Stimulated activated CD8-positive, alpha-beta memory T cell treated with anti-CD3 and anti-CD28 coated beads, Interleukin-4, amount 100 ng/mL, for 1 hour (primary cell): ENCODE measurements around the gene TMPRSS7.
A peak's percentile ranks its signal among the peaks of the same experiment; 100 is the strongest.

Source experiments
- DNase-seq, 2 donors: peaks; one replicate each; pipeline ENCODE4 v3.0.0-alpha.2; 2020; ENCODE audit warnings: low read depth in 2 of 2, low spot score in 1 of 2

The TMPRSS7 gene

DNA sequence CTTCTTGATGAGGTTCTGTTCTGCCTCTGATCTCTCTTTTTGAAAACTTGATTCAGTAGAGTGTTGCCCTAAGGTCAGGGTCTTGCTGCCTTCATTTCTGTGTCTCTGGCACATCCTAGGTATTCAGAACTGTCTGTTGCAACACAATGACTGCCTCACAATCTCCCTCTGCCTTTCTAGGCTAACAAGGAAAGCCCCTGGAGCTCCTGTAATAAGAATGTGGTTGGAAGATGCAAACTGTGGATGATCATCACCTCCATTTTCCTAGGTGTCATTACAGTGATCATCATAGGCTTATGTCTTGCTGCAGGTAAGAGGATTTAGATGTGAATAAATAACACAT is 58.6 kb downstream of the TMPRSS7 start:
- no peak for DNase-seq

DNA sequence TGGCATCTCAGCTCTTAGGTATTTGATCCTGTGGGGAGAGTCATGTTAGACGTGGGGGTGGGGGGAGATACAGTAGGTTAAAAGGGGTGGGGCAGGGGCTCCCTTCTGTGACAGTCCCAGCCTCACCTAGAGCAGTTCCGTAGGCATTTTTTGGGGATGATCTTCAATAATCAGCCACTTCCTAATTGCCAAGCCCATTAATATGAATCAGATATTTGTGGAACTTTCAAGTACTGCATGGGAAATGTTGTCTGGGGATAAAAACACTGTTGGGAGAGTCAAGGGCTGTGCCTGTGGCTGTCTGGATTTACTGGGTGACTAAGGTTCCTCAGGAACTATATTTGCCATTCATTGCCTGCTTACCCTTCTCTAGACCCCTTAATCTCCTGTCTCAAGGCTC is 61.2 kb downstream of the TMPRSS7 start:
- no peak for DNase-seq

DNA sequence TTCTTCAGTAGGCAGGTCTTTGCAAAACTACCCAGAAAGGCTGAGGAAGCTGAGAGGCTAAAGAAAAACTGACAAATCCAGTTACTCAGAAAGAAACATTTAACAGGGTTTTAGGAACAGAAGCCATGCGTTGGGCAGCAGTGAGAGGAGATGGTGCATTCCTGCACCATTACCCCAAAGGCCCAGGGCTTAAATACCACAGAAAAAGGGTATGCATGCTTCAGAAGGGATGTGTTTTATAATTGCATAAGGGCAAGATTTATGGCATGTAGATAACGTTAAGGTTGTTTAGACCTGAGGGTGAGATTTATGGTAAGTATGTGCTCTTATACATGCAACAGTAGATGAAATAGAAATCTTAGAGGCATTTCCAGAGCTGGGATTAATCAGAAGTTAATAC is 61.6 kb downstream of the TMPRSS7 start:
- DNase-seq, result no peak

DNA sequence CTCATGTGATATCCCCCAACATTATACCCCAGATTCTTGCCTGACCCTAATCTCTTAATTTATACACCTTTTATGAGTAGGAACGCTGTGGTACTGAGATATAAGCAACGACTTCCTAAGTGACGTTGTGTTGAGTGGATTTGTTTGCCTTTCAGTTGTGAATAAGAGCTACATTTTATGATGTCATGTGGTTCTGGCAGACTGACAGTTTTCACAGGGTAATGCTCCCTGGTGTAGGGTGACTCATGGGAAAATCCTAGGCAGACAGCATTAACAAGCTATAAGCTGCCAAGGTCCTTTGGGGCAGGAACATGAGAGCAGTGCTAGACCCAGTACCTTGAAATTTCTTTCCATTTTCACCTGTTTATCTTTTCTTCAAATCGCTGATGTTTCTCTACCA is 62.8 kb downstream of the TMPRSS7 start:
- DNase-seq, result no peak

DNA sequence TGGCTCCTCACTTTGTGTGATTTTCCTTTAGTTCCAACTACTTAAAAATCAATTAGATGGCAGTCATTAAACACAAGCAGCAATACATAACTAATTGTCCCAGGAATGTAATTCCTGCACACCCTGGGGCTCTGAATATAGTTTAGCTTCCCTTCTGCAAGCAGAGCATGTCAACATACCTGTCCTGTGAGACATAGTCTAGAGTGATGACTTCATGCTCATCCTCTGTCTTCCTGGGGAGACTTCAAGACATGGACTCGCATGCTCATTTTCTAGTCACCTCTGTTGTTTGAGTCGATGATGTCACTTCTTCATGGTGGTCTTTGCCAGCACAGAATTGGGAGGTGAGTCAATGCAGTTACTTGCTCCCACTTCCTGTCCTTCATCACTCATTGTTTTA is 67.4 kb downstream of the TMPRSS7 start:
- no peak for DNase-seq

DNA sequence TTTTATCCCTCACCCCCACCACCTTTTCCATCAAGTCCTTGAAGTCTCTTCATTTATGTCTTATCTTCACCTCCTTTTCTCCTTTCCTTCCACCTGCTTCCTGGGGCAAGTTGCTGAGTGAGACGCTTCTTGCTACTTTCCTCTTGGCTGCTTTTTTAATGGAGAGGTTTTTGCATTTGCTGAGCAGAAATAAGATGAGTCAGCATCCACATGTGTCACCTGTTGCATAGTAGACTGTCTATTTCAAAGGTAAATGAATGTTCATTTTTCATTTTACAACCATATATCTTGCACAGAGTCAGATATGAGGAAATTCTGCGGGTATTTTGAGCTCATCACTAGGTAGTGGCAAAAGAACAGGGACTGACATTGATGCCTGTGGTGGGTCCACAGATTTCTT is 70.2 kb downstream of the TMPRSS7 start:
- no peak for DNase-seq

DNA sequence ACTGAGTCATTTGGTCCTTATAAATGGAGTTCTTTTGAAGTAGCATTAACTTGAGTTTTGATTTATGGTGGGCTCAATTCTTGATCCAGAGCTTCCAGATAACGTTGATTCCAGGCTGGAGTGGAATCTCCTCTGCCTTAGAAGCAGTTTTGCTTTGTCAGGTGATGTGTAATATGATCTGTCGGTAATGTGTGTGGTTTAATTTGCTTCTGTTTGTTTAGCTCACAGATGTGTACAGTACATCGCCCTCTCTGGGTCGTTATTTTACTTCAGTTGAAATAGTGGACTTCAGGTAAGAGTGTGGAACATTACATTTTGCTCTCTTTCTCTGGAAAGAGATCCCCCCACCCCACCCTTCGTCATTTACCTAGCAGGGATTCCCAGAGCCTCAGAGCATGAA is 74.8 kb downstream of the TMPRSS7 start:
- no peak for DNase-seq

DNA sequence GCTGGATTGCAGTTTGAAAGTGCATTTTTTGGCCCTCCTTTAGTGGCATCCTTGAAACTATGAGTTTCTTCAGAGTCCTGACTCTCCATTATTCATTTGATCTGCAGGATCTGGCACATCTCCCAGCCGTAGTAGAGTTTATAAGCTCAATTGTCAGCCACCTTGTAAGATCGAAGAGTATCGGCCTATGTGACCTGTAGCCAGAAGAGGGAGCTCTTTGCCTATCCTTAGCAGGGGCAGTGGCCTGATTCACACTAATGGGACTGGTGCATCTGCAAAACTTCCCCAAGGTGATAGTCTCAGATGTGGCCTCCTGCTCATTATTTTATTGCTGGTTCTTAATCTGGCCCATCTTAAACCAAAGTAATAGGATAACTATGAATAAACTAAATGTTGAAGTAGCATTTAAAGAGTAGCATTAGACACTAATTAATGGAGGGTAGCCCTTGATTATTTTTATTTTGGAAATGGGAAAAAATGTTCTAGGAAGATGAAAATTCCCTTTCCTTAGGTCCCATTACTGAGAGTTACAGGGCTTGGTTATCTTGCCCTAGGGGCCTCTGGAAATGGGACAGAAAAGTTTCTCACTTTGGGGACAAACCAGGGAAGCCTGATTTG is 77.4 kb downstream of the TMPRSS7 start:
- DNase-seq, result peak; percentile 22 to 36

DNA sequence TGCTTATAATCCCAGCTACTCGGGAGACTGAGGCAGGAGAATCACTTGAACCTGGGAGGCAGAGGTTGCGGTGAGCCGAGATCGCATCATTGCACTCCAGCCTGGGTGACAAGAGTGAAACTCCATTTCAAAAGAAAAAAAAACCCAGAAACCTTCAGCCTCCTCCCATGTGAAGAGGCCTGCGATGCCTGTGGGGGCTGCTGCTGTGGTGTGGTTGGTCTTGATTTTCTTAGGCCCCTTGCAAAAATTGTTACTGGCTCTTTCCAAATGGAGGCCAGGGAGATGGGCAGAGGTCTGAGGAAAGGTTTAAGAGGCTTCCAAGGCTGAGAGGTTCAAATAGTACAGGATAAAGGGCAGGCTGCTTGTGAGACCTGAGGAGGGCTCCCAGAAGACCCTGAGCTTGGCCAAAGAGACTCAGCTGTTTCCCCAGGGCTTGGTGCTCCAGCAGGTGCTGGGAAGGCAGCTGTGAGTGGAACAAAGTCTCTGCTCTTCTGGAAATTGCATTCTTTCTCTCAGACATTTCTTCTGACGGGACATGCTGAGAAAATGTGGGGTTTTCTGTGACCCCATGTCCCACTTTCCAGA is 80.1 kb downstream of the TMPRSS7 start:
- DNase-seq, result no peak

DNA sequence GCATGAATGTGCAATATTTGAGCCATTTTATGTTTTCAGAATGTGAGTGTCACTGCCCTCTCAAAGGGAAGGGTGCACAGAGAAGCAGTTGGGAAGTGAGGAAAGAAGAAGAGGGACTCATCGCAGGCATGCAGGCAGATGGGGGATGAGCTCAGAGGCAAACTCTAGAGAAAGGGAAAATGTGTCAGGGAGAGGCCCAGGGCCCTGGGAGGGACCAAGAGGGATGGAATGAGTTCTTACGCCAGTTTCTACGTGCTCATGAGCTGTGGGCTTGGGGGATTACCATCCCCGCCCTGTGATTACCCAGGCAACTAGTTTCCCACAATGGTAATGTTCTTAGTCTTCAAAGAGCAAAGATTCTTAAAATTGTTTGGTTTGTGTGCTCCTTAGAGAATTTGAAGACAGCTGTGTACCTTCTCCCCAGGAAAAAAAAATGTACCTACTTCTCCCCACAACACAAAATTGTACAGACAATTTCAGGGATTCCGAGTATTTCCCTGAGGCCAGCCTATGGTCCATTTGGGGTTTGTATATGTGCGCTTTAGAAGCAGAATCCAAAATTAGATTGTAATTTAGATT is 80.7 kb downstream of the TMPRSS7 start:
- DNase-seq, result no peak

DNA sequence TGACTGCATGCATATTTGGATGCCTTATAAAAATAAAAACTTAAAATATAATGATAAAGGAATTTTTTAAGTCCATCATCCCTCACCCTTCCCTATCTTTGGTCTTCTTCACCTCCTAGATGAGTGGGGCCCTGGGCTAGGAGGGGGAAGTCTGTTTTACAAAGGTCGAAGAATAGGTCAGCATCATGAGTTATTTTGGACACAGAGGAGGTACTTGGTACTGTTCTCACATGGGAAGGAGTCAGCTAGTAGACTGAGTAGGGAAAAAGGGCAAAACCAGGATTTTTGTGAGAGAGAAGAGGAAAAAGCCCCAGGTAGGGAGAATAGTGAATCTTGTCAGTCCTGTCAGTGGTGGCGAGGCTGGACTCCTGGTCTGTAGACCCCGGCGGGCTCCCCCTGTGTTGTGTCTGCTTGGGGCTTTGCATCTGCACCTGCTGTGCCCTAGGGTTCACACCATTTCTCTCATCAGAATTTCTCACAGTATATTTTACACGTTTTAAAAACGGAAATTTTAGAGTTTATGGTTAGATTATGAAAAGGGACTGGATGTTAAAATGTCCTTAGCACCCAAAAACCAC is 81.4 kb downstream of the TMPRSS7 start:
- no peak for DNase-seq

DNA sequence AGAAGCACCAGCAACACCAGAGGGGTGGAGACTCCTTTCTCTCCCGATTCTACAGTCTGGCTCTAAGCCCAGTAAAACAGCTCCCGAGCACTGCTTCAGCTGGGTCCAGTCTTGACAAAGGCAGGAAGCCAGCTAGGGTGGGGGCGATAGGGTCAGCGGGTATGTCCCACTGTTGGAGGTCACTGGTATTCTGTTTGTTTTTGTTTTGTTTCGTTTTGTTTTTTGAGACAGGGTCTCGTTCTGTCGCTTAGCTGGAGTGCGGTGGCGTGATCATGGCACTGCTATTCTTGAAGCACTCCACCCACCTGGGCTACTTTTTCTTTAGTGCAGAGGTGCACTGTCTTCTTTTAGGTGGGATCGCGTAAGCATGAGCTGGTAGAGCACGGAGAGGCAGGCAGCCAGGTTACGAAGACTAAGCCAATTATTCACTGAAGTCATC is 82.2 kb downstream of the TMPRSS7 start:
- DNase-seq, result no peak

DNA sequence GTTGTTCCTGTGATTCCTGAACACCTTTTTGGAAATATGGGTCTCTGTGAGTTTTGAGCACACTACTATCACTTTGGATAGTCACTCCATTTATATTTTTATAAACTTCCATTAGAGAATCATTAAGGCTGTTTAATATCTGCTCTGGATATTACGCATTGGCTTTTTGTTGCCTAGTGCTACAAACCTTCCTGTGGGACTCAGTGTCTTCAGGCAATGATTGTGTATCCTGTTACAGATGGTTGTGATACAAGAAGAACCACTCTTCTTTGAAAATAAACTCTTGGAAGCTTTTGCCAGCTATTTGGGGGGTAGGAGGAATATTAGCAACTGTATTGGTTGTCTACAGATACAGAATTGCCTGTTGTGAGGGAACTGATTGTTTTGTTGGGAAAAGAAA is 82.9 kb downstream of the TMPRSS7 start:
- no peak for DNase-seq

DNA sequence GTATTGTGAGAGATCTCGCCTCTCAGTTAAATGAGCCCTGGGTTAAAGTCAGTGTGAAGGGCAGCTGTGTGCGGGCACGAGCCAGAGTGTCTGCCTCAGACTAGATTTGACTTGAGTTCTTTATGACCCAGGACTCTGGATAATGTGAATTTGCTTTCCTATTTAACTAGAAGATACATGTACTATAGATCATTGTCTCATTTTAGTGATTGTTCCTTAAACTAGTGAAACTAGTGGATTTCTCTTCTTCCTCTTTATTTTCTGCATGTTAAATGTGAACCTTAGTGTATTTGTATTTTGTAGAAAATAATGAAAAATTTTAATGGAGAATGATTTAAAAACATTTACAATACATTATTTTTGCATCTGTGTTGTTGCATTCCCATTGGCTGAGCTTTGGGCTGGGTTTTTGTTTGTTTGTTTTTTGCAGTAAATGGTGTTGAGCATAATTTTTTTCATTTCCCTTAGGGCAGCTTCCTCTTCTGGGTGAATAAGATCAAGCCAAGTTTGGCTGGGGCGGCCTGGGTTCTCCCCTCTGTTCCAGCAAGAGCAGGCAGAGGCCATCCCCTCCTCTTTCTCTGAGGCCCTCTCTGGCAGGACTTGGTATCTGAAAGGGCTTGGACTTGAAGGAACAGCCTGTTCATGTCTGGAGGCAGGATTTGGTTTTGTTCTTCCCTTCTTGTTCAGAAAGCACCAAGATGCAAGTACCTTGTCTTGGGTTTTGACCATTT is 83.5 kb downstream of the TMPRSS7 start:
- no peak for DNase-seq

DNA sequence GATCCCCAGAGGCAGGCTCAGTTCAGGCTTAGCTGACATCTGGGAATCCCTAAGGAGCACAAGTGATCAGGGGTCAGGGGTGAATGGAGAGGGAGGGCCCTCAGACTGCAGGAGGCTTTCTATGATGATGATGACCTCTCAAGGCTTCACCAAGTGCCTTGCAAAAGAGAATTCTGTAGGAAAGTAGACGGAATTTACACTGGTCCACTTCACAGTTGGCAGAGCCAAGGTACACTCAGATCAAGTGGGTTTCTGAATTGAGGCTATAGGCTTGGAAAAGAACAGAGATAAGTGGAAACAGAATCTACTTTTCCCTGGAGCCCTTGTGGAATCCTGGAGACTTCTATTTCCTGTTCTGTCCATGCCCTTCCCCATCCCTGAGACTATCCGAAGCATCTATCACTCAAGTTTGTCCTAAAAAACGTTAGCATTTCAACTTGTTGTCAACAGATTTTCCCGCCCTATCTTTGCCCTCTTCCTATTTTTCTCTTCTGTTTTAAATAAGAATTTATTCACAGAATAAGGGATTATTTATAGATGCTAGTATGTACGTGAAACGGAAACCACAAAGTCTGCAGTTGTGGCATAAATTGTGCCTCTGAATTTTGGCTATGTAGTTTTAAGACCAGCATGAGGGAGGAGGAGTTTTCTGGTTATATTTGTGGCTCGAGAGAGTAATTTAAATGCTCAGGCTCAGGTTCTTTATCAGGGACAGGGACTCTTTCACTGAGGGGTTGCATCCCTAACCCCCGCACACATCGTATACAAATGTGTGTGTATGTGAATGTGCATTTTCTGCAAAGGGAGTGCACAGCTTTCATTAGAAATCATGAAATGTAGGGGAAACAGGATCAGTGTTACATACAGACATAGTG is 85.7 kb downstream of the TMPRSS7 start:
- DNase-seq, result no peak

DNA sequence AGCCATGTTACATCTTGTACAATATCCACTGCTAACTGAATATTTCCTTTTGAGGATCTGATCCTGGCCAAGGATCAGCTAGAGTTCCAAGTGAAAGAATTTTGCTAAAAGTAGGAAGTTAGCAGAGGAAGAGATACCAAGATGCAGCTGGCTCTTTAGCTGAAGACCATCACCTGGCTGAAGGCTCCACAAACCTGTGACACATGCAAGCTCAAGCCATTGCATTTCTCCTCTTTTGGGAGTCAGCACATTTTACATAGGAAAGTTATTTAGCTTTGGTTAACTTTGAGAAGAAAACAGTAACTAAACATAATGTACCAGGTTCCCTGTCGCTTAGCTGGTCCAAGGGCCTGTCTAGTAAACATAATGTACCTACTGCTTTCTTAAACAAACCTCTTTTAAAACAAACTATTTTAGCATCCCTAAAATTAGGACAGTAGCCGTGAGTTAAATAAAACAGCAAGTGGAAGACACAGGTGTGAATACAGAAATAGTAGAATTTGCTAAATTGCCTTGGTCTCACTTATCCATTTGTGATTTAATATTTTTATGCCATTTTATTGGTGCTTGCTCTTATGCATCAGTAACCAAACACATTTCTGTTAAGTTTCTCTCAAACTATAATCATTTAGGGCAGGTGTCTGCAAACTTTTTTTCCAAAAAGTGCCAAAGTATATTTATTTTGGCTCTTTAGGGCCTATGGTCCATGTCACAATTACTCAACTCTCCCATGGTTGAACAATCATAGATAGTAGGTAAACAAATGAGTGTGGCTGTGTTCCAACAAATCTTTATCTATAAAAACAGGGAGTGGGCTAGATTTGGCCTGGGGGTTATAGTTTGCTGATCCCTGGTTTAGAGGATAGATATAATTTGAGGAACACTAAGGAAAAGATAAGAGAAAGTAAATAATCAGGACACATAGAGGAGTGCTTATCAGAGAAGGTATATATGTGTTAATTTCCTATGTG is 87.3 kb downstream of the TMPRSS7 start:
- no peak for DNase-seq

DNA sequence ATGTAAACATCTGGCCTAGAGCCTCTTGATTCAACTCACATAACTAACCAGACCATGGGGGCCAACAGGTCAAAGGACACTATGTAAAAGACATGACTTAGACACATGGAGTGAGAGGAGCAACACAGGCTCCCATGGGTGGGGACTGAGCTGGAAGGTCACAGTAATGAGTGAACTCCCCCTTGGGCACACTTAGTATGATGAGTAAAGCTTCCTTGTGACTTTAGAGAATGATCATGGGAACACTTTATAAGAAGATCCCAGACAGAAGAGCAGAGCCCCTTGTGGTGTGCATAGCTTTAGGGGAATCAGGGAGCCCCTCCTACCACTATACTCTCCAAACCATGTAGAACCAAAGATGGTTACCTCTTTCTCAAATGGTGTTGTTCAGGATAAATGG is 88.3 kb downstream of the TMPRSS7 start:
- no peak for DNase-seq

DNA sequence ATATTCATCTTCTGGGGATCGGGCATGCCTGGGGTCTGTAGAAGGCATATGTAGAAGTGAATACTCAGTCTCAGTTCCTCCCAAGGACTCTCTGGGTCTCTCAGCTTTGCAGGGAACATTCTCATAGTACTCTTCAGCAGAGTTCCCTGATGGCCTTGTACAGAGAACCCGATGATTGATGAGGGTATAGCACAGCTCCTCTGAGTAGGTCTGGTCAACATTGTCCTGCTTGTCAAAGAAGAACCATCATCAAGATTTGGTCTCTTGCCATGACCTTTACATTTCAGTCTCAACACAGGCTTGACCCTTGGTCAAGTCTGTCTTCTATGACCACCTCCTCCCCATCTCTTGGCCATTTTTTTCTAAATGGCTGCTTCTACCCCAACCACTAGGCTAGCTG is 89.0 kb downstream of the TMPRSS7 start:
- DNase-seq, result no peak

DNA sequence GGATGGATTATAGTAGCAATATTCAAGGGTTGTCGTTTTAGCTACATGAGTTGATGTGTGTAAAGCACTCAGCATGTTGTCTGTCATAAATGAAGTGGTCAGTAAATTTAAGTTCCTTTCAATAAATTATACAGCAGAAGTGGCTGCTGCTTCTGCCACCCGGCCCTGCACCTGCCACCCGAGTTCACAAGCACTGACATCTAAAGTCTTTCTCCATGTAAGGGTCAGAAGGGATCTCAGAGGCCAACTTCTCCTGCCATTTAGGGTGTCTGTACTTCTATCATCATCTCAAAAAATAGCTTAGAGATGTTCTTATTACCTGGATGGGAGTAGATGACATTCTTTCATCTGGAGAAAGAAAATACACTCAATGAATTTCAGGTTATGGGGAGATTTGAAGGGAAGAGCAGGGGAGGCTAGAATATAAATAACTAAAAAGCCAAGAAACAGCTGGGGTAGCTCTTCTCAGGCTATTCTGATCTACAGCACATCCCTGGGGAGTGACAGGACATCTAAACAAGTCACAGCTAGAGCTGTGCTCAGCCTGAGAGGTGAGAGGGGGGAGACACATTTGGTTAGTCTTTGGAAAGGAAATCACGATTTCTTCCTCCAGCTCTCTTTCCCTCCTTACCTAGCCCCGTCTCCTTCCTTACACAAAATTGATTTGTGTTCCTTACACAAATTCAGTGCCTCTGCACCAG is 90.5 kb downstream of the TMPRSS7 start:
- DNase-seq, result no peak
